ENCODE data around the gene FSTL4.
"Not testable (repeated sequence)": the region's sequence is repeated elsewhere in the genome, so short reads cannot be mapped to it uniquely, and the experiment has no call there.

The FSTL4 gene

GRCh38 chr5:133230823-133231578 lies 381.3 kb downstream of the FSTL4 start:
- no peak for DNase-seq
- in situ Hi-C loops (cut with HindIII; ENCODE audit: low pct_ligation_motif_present, low pct_unique_long_range_greater_than_20kb, low sequenced_read_pairs), result no loop called here

GRCh38 chr5:133229931-133230664 lies 382.2 kb downstream of the FSTL4 start:
- no peak for DNase-seq

GRCh38 chr5:133228316-133228715 lies 384.0 kb downstream of the FSTL4 start:
- DNase-seq, result no peak
- in situ Hi-C loops (cut with HindIII; ENCODE audit: low pct_ligation_motif_present, low pct_unique_long_range_greater_than_20kb, low sequenced_read_pairs), result no loop called here

More at GRCh38 chr5:133229931-133230664, 382.2 kb downstream of the FSTL4 start:
- in situ Hi-C loops (cut with HindIII; ENCODE audit: low pct_ligation_motif_present, low pct_unique_long_range_greater_than_20kb, low sequenced_read_pairs), result no loop called here

- in situ Hi-C loops (cut with HindIII; ENCODE audit: low pct_ligation_motif_present, low pct_unique_long_range_greater_than_20kb, low sequenced_read_pairs), result no loop called here
- DNase-seq, result no peak
Measured at GRCh38 chr5:133227897-133228296, 384.4 kb downstream of the FSTL4 start.

- in situ Hi-C loops (cut with HindIII; ENCODE audit: low pct_ligation_motif_present, low pct_unique_long_range_greater_than_20kb, low sequenced_read_pairs), result no loop called here
Measured at GRCh38 chr5:133227082-133227481, 385.3 kb downstream of the FSTL4 start.

GRCh38 chr5:133226186-133226585 lies 386.2 kb downstream of the FSTL4 start:
- in situ Hi-C loops (cut with HindIII; ENCODE audit: low pct_ligation_motif_present, low pct_unique_long_range_greater_than_20kb, low sequenced_read_pairs), result no loop called here
- no peak for DNase-seq

More at GRCh38 chr5:133227082-133227481, 385.3 kb downstream of the FSTL4 start:
- no peak for DNase-seq

GRCh38 chr5:133225671-133226152 lies 386.6 kb downstream of the FSTL4 start:
- peak; percentile 40 for DNase-seq
- in situ Hi-C loops (cut with HindIII; ENCODE audit: low pct_ligation_motif_present, low pct_unique_long_range_greater_than_20kb, low sequenced_read_pairs), result no loop called here

GRCh38 chr5:133222979-133223378 lies 389.4 kb downstream of the FSTL4 start:
- DNase-seq, result no peak
- in situ Hi-C loops (cut with HindIII; ENCODE audit: low pct_ligation_motif_present, low pct_unique_long_range_greater_than_20kb, low sequenced_read_pairs), result no loop called here

GRCh38 chr5:133222521-133222920 lies 389.8 kb downstream of the FSTL4 start:
- in situ Hi-C loops (cut with HindIII; ENCODE audit: low pct_ligation_motif_present, low pct_unique_long_range_greater_than_20kb, low sequenced_read_pairs), result no loop called here
- DNase-seq, result no peak

- no peak for DNase-seq
- in situ Hi-C loops (cut with HindIII; ENCODE audit: low pct_ligation_motif_present, low pct_unique_long_range_greater_than_20kb, low sequenced_read_pairs), result no loop called here
Measured at GRCh38 chr5:133222040-133222439, 390.3 kb downstream of the FSTL4 start.

- no peak for DNase-seq
- in situ Hi-C loops (cut with HindIII; ENCODE audit: low pct_ligation_motif_present, low pct_unique_long_range_greater_than_20kb, low sequenced_read_pairs), result no loop called here
Measured at GRCh38 chr5:133220851-133221674, 391.3 kb downstream of the FSTL4 start.

- in situ Hi-C loops (cut with HindIII; ENCODE audit: low pct_ligation_motif_present, low pct_unique_long_range_greater_than_20kb, low sequenced_read_pairs), result no loop called here
- no peak for DNase-seq
Measured at GRCh38 chr5:133219296-133219695, 393.0 kb downstream of the FSTL4 start.

- DNase-seq; in situ Hi-C loops (cut with HindIII; ENCODE audit: low pct_ligation_motif_present, low pct_unique_long_range_greater_than_20kb, low sequenced_read_pairs): not testable (repeated sequence)
Measured at GRCh38 chr5:133216138-133216537, 396.2 kb downstream of the FSTL4 start.

- in situ Hi-C loops (cut with HindIII; ENCODE audit: low pct_ligation_motif_present, low pct_unique_long_range_greater_than_20kb, low sequenced_read_pairs), result no loop called here
- no peak for DNase-seq
Measured at GRCh38 chr5:133214153-133214820, 398.1 kb downstream of the FSTL4 start.

GRCh38 chr5:133205649-133206048 lies 406.7 kb downstream of the FSTL4 start:
- in situ Hi-C loops (cut with HindIII; ENCODE audit: low pct_ligation_motif_present, low pct_unique_long_range_greater_than_20kb, low sequenced_read_pairs), result no loop called here

GRCh38 chr5:133205204-133205603 lies 407.1 kb downstream of the FSTL4 start:
- in situ Hi-C loops (cut with HindIII; ENCODE audit: low pct_ligation_motif_present, low pct_unique_long_range_greater_than_20kb, low sequenced_read_pairs), result no loop called here
- DNase-seq, result no peak

More at GRCh38 chr5:133205649-133206048, 406.7 kb downstream of the FSTL4 start:
- DNase-seq, result no peak

- DNase-seq, result no peak
- in situ Hi-C loops (cut with HindIII; ENCODE audit: low pct_ligation_motif_present, low pct_unique_long_range_greater_than_20kb, low sequenced_read_pairs), result no loop called here
Measured at GRCh38 chr5:133203317-133204305, 408.7 kb downstream of the FSTL4 start.
